NCI-H226 (cell line): ENCODE results near the gene GRAMD2A.

Source experiments
- DNase-seq: peaks from one replicate; pipeline ENCODE4 v3.0.0-alpha.2; 2015

The GRAMD2A gene

DNA sequence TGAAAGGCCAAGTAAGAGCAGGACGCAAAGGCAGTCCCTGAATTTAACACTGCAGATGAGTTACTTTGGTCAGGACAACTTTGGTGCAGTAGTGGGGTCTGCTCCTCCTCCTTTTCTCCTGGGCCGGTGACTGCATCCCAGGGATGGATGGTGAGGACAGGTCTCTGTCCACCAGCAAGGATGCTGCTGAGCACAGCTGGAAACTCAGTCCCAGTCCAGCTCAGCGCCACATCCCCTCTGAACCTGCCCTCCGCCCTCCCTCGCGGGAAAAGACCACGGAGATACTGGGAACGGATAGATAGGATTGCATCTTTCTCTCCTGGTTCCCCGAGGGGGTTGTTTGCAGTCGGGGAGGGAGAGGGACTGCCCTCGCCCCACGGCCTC is 13.8 kb downstream of the GRAMD2A start:
- DNase-seq = no peak

DNA sequence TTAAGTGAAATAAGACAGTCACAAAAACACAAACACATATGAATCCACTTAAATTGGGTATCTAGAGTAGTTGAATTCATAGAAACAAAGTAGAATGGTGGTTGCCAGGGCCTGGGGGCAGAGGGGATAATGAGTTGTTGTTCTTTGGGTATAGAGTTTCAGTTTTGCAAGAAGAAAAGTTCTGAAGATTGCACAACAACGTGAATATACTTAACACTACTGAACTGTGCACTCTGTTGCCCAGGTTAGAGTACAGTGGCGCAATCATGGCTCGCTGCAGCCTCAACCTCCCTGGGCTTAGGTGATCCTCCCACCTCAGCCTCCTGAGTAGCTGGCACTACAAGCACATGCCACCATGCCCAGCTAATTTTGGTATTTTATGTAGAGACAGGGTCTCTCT is 14.9 kb downstream of the GRAMD2A start:
- DNase-seq = no peak

DNA sequence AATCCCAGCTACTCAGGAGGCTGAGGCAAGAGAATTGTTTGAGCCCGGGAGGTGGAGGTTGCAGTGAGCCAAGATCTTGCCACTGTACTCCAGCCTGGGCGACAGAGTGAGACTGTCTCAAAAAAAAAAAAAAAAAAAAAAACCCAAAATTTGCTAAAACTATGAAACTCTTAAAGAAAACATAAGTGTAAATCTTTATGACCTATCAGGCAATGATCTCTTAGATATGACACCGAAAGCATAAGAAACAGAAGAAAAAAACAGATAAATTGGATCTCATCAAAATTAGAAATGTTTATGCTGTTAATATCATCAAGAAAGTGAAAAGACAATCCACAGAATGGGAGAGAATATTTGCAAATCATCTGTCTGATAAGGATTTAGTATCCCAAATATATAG is 15.3 kb downstream of the GRAMD2A start:
- no peak for DNase-seq

DNA sequence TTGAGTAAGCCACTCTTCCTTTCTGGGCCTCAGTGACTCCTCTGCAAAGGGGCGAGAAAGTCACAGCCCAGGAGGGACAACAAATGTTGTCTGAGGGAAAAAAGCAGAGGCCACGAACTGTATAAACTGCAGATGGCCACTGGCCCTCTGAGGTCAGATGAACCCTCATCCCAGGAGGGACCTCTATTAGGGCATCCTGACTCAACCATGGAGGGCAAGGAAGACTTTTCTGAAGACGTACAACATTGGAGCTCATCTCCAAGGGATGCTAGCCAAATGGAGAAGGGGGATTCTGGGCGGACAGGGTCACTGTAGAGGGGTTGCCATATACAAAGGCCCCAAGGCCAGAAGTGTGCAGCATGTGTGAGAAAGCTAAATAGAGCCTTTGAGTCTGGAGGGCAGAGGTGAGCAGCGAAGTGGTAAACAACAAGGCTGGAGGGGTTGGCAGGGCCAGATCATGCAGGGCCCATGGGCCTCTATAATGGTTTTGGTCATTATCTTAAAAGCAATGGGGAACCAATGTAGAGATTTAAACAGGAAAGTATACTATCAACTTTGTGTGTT is 16.7 kb downstream of the GRAMD2A start:
- no peak for DNase-seq

DNA sequence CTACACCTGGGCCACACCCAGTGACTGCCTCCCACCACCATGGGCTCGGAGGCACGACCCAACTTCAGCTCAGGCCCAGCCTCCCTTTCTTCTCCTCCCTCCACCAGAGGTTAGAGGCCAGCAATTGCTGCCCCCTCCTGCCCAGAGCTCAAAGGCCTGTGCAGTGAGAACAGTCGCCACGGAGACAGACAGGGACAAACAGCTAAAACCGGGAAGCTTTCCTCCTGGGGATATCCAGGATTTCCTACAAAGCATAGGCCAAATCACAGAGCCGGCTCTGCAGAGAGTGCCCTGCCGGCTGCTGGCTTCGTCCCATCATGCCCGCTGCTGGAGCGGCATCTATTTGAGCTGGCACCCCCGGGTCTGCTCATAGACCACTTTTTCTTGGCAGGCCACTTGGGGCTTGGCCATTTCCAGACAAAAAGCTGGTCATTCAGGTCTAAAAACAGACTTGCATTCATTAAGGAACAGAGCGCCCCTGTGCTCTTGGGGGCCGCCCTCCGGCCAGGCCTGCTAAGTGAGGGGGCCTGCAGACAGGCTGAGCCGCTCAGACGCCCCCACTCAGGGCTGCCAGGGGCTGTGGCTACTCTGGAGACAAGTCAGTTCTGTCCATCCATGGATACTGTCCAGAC is 17.5 kb downstream of the GRAMD2A start:
- peak; percentile 26 for DNase-seq

DNA sequence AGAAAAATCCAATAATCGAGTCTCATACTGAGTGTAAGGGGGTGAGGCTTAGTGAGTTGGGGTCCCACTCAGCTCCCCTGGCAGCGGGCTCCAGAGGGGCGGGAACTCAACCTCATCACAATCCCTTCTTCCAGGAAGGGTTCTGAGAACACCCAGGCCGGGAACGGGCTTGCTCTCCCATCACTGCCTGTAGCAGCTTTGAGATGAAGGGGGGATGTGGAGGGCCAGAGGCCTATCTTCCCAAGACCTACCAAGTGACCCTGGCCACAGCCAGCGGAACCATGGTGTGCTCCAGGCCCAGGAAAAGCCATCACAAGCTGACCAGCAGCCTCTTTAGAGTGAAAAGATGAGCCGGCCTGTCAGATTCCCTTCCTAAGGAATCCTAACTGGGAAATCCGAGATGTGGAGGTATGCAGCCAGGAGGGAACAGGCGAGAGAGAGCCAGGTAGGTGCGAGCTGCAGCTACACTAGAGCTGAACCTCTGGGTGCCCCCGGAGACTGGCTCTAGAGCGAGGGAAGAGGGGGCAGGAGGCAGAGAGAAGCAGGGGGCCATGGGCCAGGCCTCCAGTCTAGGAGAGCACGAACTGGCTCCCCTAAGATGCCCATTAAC is 18.5 kb downstream of the GRAMD2A start:
- no peak for DNase-seq

DNA sequence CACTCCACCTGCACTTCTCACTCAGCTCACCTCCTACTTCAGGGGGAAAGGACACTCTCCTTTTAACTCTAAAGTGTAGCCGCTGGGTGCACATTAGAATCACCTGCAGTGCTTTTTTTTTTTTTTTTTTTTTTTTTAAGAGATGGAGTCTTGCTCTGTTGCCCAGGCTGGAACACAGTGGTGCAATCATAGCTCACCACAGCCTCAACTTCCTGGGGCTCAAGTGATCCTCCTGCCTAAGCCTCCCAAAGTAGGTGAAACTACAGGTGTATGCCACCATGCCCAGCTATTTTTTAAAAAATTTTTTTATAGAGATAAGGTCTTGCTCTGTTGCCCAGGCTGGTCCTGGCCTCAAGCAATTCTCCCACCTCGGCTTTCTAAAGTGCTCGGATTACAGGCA is 20.8 kb downstream of the GRAMD2A start:
- no peak for DNase-seq

DNA sequence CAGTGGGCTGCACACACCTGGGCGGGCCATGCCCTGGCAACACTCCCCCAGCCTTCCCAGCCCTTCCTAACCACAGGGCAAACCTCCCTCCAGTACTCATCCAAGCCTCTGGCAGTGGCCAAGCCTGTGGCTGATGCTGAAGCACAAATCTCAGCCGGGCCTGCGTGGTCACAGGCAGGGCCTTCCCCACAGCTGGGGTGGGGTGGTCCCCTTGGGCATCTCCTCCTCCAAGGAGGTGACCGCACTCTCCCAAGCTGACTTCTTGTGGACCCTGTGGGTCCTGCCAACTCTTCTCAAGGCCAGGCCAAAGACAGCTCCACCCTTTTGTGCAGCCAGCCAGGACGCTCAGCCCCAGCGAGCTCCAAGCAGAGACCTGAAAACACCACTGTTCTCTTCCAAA is 21.4 kb downstream of the GRAMD2A start:
- DNase-seq = no peak

DNA sequence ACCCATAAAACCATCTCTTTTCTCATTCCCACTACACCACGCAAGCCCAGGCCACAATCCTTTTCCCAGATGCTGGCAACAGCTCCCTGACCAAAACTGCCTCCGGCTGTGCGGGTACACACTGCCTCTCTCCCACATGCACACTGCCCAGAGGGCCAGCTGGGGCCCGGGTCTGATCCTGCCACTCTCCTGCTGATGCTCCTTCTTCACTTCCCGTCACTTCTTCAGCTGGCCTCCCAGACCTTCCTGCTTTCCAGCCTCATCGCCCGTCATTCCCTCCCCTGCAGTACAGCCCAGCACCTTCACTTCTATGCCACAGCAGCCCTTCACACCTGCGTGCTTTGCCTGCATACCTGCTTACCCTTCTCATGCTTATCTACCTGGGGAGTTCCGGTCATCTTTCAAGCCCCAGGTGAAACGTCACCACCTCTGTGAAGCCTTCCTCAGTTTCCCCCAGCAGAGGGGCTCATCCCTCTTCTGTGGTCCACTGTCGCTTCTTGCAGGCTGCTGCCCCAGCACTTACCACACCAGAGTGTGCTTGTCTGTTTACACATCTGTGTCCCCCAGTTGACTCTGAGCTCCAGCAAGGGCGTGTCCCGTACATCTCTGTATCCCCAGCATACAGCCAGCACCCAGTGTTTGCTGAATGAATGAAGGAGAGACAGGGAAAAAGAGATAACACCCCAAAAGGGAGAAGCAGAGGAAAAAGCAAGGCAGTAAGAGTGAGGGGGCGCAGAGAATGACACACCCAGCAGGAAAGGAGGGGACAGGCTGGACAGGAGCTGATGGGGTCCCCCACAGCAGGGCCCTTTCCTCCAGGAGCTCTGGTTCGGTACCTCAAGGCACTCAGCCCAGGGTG is 22.2 kb downstream of the GRAMD2A start:
- no peak for DNase-seq

DNA sequence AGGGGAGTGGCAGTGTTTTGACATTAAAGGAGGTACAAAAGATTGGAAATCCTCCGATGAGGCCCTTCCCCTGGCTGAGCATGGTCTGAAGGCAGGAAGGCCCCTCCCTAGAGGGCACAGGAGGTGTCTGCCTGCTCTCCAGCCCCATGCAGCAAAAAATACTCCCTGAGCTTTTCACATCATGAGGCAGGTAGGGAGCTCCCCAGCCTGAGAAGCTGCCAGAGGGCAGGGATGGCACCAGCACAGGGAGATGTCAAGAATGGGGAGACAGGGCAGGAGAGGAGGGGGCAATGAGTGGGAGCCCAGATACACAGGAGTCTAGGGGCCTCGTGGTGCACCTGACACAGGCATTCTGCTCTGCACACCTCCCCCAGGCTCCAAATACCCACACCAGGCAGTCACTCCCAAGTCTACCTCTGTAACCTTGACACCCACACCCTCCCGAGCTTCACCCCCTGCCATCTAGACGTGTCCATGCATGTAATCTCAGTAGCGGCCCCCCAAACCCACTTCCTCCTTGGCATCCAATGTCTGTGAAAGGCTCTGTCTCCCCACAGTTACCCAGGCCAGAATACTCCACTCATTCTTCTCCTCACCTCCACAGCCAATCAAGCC is 22.9 kb downstream of the GRAMD2A start:
- DNase-seq = no peak

DNA sequence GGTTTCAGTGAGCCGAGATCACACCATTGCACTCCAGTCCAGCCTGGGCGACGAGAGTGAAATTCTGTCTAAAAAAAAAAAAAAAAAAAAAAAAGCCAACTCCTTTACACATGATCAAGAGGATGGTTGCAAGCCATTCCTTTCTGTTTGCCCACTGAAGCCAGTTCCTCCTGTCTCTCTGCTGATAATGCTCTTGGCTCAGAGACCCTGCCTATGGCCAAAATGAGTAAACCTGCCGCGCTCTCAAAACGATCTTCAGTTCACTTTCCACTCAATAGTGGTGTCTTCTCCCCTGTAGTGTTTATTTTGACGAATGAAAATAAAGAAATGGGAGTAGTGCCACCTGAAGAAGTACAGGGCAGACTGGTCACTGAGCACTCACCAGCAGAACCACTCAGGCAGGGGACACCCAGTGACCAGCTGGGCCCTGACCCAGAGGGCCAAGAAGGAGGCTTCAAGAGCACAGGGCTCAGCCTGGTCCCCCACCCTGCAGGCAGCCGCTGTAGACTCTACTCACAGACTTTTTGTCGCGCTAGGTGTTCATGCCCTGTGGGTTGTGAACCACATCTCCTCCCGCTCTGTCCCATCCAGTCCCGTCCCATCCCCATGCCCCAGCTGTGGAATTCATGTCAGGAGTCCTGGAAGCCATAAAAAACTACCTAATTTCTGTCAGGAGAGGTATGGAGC is 23.6 kb downstream of the GRAMD2A start:
- DNase-seq = no peak

DNA sequence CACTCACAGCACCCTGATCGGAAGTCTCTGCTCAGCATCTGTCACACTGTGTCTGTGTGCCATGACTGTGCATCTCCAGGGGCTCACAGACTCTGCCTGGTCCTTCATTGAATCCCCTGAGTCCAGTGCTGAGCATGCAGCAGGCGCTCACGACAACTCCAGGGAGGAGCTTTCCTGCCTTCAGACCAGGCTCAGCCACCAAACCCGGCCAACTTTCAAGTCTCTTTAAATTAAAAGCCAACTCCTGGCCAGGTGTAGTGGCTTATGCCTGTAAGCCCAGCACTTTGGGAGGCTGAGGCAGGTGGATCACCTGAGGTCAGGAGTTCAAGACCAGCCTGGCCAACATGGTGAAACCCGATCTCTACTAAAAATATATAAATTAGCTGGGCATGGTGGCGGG is 24.2 kb downstream of the GRAMD2A start:
- DNase-seq = no peak

DNA sequence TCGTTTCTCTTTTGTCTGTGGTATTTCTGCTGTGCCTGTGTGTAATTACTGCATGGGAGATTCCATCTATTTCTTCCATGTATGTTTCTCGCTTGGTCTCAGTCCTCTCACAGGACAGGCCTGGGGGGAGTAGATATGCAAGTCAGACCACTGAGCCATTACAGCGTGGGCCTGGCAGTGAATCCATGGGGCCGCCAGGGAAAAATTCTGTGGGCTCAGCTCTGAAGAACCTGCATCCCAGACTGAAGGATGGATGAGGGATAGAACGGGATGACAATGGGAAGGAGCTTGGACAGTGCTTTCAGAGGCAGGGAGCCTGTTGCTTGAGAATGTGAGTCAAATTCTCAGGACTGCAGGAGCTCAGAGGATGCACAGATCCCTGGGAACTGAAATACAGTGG is 24.8 kb downstream of the GRAMD2A start:
- DNase-seq = no peak

DNA sequence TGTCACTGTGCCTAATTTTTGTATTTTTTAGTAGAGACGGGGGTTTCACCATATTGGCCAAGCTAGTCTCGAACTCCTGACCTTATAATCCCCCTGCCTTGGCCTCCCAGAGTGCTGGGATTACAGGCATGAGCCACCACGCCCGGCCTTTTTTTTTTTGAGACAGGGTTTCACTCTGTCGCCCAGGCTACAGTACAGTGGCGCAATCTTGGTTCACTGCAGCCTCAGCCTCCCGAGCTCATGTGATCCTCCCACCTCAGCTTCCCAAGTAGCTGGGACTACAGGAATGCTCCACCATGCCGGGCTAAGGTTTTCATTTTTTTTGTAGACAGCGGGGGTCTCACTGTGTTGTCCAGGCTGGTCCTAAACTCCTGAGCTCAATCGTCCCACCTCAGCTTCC is 25.6 kb downstream of the GRAMD2A start:
- peak; percentile 41 for DNase-seq

DNA sequence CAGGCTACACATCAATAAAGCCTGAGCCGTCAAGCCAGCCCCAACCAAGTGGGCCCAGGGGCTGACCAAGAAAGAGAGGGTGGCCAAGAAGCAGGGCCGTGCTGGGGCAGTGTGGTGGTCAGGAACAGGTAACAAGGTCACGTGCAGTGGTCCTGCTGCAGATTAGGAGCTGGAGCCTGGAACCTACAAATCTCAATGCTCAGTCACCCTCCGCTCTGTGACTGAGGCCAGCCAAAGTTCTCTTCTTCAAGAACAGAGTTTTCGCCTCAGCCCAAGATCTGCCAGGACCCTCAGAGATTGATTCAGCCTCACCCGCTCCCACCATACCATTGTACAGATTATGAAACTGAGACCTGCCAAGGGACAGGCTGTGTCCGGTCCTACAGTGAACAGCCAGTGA is 26.9 kb downstream of the GRAMD2A start:
- DNase-seq = no peak

DNA sequence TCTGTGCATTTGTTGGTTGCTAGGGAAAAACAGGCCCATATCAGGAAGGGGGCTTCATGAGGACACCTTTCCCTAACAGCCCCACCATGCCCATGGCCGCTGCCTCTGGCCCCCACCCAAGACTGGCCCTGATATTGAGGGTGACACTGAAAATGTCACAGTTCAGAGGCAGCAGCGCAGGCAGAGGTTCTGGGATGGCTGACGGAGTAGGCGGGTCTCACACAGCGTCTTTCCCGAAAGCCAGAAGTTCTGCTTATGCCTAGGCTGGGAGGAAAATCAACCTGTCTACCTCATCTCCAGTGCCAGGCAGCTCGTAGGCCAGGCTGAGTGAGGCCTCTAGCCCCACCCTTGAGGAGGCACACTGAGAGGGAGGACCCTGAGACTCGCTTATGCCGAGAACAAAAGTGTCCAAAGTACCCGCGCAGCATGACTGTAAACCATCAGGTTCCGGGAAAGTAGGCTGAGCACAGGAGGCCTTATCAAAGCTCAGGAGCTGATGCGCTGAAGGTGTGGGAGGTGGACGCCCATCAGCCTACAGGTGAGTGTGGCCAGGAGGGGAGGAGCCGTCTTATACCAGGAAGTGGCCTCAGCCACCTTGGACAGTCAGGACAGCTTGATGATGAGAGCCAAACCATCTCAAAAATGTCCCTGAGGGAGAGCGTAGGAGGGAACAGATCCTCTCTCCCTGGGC is 27.5 kb downstream of the GRAMD2A start:
- no peak for DNase-seq

DNA sequence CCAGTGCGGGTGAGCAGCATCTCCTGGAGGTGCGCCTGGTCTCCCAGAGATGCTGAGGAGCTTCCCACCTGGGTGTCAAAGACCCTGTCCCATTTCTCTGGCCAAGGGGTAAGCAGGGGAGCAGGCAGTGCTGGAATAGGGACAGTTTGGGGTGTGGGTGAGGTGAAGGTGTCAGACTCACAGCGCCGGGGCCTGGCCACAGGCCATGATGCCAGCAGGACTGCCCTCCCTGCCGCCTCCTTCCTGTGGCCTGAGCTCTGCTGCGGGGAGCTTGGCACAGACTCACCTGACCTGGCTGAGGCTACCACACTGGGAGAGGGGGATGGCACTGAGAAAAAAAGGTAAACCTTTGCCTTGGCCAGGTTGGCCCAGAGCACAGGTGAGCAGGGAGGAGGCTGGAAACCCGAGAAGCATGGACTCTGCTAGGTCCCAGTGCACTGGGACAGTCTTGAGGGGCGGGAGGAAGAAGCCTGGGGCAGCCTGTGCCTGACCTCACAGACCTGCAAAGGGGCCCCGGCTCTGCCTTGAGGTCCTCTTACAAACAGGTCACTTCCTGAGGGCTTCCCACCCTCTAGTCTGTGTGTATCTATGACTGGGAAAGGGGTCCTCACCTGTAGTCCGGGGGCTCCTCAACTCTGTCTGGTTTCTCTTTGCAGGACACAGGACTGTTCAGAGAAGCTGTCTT is 28.2 kb downstream of the GRAMD2A start:
- DNase-seq = no peak

DNA sequence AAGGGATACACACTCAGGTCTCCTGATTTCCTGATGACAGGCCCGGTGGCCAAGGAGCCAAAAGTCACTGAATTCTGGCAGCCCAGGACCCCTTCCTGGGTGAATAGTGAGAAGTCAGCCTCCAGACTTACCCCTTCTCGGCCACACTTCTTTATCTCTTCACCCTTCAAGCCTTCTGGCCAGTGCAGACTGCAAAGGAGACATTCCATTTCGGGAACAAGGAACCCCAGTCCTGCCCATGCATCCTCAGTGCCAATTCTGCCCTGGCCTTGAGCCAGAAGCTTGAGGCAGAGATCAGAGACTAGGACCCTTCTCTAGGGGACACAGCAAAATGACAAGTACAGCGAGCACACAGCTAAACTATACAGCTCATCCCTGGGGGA is 28.8 kb downstream of the GRAMD2A start:
- no peak for DNase-seq

DNA sequence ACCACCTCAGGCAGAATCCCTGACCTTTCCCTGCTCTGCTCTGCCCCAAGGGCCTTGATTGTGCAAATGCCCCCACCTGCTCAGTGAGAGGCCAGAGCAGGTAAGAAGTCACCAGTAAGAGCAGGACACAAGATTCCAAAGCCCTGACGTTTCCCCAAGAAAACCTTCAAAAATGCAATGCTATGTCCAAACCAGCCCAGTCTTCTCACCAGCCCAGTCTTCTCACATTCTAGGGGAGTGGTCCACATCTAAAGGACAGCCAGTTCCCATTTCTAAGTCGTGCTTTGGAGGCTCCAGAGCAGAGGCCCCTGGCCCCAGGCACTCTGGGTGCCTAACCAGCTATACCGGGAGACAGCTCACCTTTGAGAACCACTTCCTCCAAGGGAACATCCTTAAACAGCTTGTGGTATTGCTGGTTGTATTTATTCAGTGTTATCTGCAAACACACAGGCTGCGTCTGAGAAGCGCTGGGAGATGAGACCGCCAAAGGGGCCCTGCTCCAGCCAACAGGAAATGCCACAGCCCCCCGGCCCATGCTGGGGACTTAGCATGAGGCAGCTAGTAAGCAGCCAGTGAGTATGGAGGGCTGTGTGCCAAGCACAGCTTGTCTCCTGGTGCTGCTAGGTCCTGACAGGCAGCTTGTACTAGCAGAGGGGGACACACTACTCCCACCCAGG is 29.3 kb downstream of the GRAMD2A start:
- DNase-seq = no peak

DNA sequence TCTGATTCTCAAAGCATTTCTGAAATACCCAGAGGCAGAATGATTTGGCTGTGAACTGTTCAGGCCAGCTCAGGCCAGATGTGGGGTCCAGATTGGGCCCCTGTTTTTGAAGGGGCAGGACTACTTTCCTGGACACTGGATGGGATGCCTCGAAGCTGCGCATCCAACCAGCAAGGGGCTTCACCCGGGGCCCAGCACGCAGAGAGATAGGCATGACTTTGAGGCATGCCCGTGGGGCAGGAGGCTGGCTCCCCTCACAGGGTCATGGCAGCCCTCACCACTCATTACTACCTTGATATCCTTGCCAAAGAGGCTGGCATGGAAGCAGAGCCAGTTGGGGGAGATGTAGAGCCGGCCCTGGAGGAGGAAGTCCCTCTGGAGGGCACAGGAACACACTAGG is 30.1 kb downstream of the GRAMD2A start:
- no peak for DNase-seq
